Aorta (tissue), 5 donors: ENCODE data around the gene EPB41. TPM values are rescaled to one million over a fixed set of nuclear protein-coding genes. Genes with fewer than 3 reads are reported as not detected.
"Not testable (repeated sequence)": the region's sequence is repeated elsewhere in the genome, so short reads cannot be mapped to it uniquely, and the experiment has no call there.

Experiments used
- ATAC-seq: fragments of 200-7000 bp; cut with Tn5 transposase; one replicate; pipeline ENCODE4 v1.9.1; 2022; ENCODE audit warnings: moderate library complexity; ENCODE audit not compliant: low FRiP score
- DNase-seq, 2 donors: peaks; one replicate each; pipeline ENCODE4 v3.0.0-alpha.2; 2020
- H3K27ac ChIP-seq, 2 donors: one replicate each; pipeline ENCODE4 v1.5.1; 2013; ENCODE audit warnings: low read length in 2 of 2, mild to moderate bottlenecking in 2 of 2, moderate library complexity in 2 of 2, control low read depth in 1 of 2, inconsistent platforms in 1 of 2, low read depth in 1 of 2
- H3K27me3 ChIP-seq, 2 donors: one replicate each; pipeline ENCODE4 v1.6.1; 2013; ENCODE audit warnings: control low read depth in 1 of 2, low read length in 1 of 2, mild to moderate bottlenecking in 1 of 2, moderate library complexity in 1 of 2; ENCODE audit not compliant: insufficient read depth in 2 of 2, control insufficient read depth in 1 of 2
- H3K36me3 ChIP-seq, 2 donors: one replicate each; pipeline ENCODE4 v1.6.1; 2013; ENCODE audit warnings: control low read depth in 1 of 2, low read length in 1 of 2, mild to moderate bottlenecking in 1 of 2; ENCODE audit not compliant: insufficient read depth in 2 of 2, control insufficient read depth in 1 of 2
- H3K4me1 ChIP-seq, 2 donors: one replicate each; pipeline ENCODE4 v1.6.1; 2013; ENCODE audit warnings: low read length in 2 of 2, control low read depth in 1 of 2, mild to moderate bottlenecking in 1 of 2, moderate library complexity in 1 of 2; ENCODE audit not compliant: insufficient read depth in 2 of 2, control insufficient read depth in 1 of 2
- H3K4me3 ChIP-seq, 2 donors: one replicate each; pipeline ENCODE4 v1.5.1; 2013; ENCODE audit warnings: low read length in 2 of 2, control low read depth in 1 of 2, mild to moderate bottlenecking in 1 of 2
- H3K9me3 ChIP-seq: one replicate; pipeline ENCODE4 v1.6.1; 2013; ENCODE audit warnings: mild to moderate bottlenecking, low read length; ENCODE audit not compliant: control insufficient read depth
- WGBS, 2 donors: extraction: QIAGEN DNeasy Blood & Tissue Kit; methylation state at CpG; one replicate each; pipeline ENCODE4 v1.1.7; 2013; 5-methylcytosine and 5-hydroxymethylcytosine counted together
- intact Hi-C, 2 donors: fragments of 100-400 bp; cut with DNase I; formaldehyde crosslinking; loops; one replicate each; pipeline versions ENCODE4 v1.14.2 to v1.15.0; 2022
- polyA plus RNA-seq, 2 donors: library from polyadenylated mRNA; stranded (reverse); fragments of 200-250 nt; gene quantifications; one replicate each; pipeline ENCODE4 v1.2.3, GENCODE V29; 2013
- total RNA-seq, 2 donors: library from RNA; stranded (reverse); fragmentation: NEBNext Ultra II Directional; extraction: Animal tissue kit (Norgen Biotek cat#: 25700); gene quantifications; one replicate each; pipeline ENCODE4 v1.2.1, GENCODE V29; 2021
- donor health status: healthy with polysubstance abuse.
- donor health status: Bipolar disorder and iron deficiency.
- donor health status: DM: no; HTN: no; CAD: no.
- donor health status: DM: no; HTN: no; CAD: no.
- donor health status: DM: yes; HTN: yes; CAD: no.

Gene EPB41
- total and polyA plus RNA-seq, 4 donors, result 3.4 to 35.2 (median 14.6) TPM

DNA sequence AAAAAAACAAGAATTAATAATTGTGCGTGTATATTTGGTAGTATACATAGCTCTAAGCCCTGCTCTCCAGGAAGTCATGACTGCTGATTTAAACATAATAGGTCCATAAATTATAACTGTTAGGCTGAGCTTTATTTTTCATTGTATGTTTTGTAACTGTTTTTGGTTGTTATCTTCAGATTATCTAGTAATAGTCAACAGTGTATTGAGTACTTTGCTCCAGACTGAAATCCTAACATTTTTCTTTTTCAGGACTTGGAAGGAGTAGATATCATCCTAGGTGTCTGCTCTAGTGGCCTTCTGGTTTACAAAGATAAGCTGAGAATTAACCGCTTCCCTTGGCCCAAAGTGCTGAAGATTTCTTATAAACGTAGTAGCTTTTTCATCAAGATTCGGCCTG, 118.5 kb downstream of the EPB41 start:
- intact Hi-C loops, result loop anchor here (2.0 to 10.0 kb wide), 3 partner anchors 150 to 248 kb away; no protein-coding TSS in a partner anchor
- H3K36me3 ChIP-seq, result no peaks in the 10 kb centered on the region
- no peaks in the 10 kb centered on the region for H3K27me3 ChIP-seq
- H3K4me1 ChIP-seq, result no peaks in the 10 kb centered on the region
- H3K27ac ChIP-seq, result no peak overlapping the region
- ATAC-seq, result no peak
- no peaks in the 10 kb centered on the region for H3K9me3 ChIP-seq
- no peak for DNase-seq
- 73% methylated on average over 4 of the region's 4 CpGs for WGBS, 2 donors
- no peak overlapping the region for H3K4me3 ChIP-seq

DNA sequence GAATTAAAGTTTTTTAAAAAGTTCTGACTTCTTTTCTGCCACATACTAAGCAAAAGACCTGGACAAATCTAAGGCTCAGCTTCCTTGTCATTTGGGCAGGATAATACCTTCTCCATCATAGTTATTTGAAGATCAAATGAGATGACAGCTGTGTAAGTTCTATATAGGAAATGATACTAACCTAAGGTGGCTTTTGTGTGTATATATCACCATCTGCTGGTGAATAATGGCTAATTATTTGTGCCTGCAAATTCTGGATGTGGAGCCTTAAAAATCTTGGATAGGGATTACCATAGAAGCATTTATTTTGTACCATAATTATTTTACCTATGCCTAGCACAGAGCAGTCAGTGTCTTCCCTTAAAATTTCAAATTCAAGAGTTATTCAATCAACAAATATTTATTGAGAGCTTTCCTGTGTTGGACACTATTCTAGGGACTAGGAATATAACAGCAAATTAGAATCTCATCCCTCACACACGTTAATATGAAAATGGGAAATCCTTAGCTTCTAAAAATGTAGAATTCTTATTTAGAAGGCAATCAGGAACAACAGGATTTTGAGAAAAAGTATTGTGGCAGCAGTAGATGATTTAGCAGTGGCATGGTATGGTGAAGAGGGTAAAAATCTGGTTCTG, 119.6 kb downstream of the EPB41 start:
- no peak for ATAC-seq
- intact Hi-C loops, result loop anchor here (1.0 to 10.0 kb wide), 4 partner anchors 151 to 249 kb away; no protein-coding TSS in a partner anchor
- Histone ChIP-seq H3K4me1 (no peaks in the 10 kb centered on the region), H3K9me3 (no peaks in the 10 kb centered on the region), H3K4me3 (no peak overlapping the region), H3K27ac (no peak overlapping the region), H3K27me3 (no peaks in the 10 kb centered on the region), H3K36me3 (no peaks in the 10 kb centered on the region)
- 64 to 76% methylated on average over 1 of the region's 1 CpG for WGBS, 2 donors
- DNase-seq, result no peak

DNA sequence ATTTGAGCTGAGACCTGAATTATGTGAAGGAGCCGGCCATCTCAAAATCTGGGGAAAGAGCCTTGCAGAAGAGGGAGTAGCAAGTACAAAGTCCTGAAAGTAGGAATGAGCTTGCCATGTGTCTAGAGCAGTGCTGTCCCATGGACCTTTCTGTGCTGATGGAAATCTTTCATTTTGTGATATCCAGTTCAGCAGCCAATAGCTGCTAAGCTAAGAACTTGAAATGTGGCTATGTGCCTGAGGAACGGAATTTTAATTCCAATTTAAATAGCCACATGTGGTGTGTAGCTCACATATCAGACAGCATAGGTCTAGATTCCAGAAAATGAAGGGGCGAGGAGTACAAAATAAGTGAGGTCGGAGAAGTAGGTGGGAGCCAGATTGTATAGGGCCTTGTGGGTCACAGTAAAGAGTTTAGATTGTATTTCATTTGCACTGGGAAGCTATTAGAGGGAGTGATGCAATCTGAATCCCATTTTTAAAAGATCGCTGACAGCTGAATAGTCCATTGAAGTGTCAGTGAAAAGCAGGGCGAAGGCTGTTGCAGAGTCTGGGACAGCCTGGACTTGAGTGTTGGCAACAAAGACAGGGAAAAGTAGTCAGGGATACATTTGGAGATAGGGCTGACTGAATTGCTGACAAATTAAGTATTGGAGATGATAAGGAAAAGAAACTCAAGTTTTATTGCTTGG, 129.1 kb downstream of the EPB41 start:
- DNase-seq (no peak), ATAC-seq (no peak)
- intact Hi-C loops, result no loop called here
- H3K36me3 ChIP-seq, result no peaks in the 10 kb centered on the region
- H3K4me1 ChIP-seq, result no peaks in the 10 kb centered on the region
- no peaks in the 10 kb centered on the region for H3K27me3 ChIP-seq
- H3K9me3 ChIP-seq, result no peaks in the 10 kb centered on the region
- H3K27ac ChIP-seq, result no peak overlapping the region
- no peak overlapping the region for H3K4me3 ChIP-seq
- 76 to 80% methylated on average over 6 of the region's 6 CpGs for whole genome bisulfite sequencing, 2 donors

DNA sequence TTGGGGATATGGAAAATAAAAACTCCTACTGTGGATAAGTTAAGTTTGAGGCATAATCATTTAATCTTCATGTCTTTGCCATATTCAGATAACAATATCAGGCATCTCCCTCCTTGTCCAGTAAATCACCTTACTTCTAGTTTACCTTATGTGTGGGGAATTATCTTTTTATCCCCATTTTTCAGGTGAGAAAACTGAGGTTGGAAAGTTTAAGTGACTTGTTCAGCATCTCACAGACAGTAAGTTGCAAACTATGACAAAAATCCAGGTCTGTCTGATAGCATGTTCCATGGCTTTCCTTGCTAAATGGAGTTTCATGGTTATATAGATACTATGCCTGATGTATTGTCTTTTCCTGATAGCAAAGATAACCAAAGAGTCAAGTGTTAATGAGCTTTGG, 129.6 kb downstream of the EPB41 start:
- Histone ChIP-seq H3K36me3 (no peaks in the 10 kb centered on the region), H3K27me3 (no peaks in the 10 kb centered on the region), H3K9me3 (no peaks in the 10 kb centered on the region), H3K4me3 (no peak overlapping the region), H3K4me1 (no peaks in the 10 kb centered on the region), H3K27ac (no peak overlapping the region)
- intact Hi-C loops, result no loop called here
- DNase-seq, result no peak
- no peak for ATAC-seq

DNA sequence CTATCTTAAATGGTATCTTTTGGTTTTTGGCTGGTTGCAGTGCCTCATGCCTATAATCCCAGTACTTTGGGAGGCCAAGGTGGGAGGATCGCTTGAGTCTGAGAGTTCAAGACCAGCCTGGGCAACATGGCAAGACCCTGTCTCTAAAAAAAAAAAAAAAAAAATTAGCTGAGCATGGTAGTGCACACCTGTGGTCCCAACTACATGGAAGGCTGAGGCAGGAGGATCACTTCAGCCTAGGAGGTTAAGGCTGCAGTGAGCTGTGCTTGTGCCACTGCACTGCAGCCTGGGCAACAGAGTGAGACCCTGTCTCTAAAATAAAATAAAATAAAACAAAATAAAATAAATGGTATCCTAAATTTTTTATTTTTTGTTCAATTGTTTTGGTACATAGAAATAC, 131.3 kb downstream of the EPB41 start:
- H3K36me3 ChIP-seq, ATAC-seq, H3K4me3 ChIP-seq, H3K27ac ChIP-seq, intact Hi-C loops, H3K9me3 ChIP-seq, H3K27me3 ChIP-seq, H3K4me1 ChIP-seq, DNase-seq: not testable (repeated sequence)
- 97 to 100% methylated on average over 1 of the region's 1 CpG for WGBS, 2 donors

DNA sequence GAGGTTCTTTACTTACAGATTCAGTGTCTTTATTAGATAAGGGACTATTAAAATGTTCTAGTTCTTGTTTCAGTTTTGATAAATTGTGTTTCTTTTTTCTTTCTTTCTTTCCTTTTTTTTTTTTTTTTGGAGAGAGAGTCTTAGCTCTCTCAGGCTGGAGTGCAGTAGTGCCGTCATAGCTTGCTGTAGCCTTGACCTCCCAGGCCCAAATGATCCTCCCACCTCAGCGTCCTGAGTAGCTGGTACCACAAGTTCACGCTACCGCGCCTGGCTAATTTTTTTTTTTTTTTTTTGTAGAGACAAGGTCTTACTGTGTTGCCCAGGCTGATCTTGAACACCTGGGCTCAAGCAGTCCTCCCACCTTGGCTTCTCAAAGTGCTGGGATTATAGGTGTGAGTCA, 132.8 kb downstream of the EPB41 start:
- Histone ChIP-seq H3K9me3 (no peaks in the 10 kb centered on the region), H3K27ac (no peak overlapping the region), H3K4me1 (no peaks in the 10 kb centered on the region), H3K27me3 (no peaks in the 10 kb centered on the region), H3K36me3 (no peaks in the 10 kb centered on the region), H3K4me3 (no peak overlapping the region)
- WGBS, 2 donors, result 96% methylated on average over 5 of the region's 5 CpGs
- ATAC-seq (no peak), DNase-seq (no peak)
- intact Hi-C loops, result no loop called here

DNA sequence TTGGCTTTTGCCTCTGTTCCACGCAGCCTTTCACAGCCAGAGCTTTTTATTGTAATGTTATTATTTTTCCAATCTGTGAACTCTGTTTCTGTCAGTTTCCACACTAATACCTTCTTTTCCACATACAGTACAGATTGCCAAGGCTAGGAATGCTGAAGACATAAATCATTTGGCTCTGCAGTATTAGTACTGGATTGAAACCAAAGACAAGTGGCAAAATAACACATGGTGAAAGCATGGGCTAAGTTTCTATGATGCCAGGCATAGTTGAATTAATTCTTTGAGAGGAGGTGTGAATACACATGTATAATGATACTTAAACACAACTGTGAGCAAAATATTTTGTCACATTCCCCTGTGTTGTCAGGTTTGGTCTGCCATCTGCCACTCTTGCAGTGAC, 135.8 kb downstream of the EPB41 start:
- ATAC-seq (peak; percentile 54), DNase-seq (no peak)
- 0 to 9% methylated on average over 1 of the region's 1 CpG for WGBS, 2 donors
- Histone ChIP-seq H3K4me1 (no peaks in the 10 kb centered on the region), H3K36me3 (no peaks in the 10 kb centered on the region), H3K27me3 (no peaks in the 10 kb centered on the region), H3K4me3 (no peak overlapping the region), H3K9me3 (no peaks in the 10 kb centered on the region), H3K27ac (no peak overlapping the region)
- intact Hi-C loops, result loop anchor here in 1 of 2 donors (5.0 kb wide), 1 partner anchor 152 kb away; no protein-coding TSS in a partner anchor

DNA sequence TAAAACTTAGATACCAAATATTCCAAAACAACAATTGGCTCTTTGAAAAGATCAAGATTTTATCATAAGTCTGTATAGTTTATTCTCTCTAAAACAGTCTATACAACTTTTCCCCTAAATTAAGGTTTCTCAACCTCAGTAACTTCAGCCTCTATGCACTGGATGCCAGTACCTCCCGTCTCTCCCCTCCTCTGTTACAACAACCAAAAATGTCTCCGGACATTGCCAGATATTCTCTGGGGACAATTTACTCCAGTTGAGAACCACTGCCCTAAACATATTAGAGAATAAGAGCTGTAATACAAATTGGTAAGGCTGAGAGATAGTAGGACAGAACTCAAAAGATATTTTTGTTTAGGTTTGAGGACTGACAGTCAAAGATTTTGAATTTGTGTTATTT, 137.7 kb downstream of the EPB41 start:
- DNase-seq (no peak), ATAC-seq (no peak)
- no peaks in the 10 kb centered on the region for H3K4me1 ChIP-seq
- H3K27me3 ChIP-seq, result no peaks in the 10 kb centered on the region
- no peaks in the 10 kb centered on the region for H3K9me3 ChIP-seq
- no peak overlapping the region for H3K27ac ChIP-seq
- intact Hi-C loops, result loop anchor here in 1 of 2 donors (5.0 kb wide), 1 partner anchor 150 kb away; no protein-coding TSS in a partner anchor
- 2 to 9% methylated on average over 2 of the region's 2 CpGs for WGBS, 2 donors
- no peaks in the 10 kb centered on the region for H3K36me3 ChIP-seq
- no peak overlapping the region for H3K4me3 ChIP-seq

DNA sequence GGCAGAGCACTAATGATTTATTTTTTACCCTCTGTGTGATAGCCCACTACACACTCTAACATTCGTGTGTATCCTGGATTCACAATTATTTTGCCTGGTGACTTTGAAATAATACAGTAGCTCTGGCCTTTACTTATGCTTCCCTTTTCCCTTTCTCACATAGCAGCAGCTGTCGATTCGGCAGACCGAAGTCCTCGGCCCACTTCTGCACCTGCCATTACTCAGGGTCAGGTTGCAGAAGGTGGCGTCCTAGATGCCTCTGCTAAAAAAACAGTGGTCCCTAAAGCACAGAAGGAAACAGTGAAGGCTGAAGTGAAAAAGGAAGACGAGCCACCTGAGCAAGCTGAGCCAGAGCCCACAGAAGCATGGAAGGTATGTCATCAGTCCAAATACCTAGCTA, 138.6 kb downstream of the EPB41 start:
- intact Hi-C loops, result loop anchor here in 1 of 2 donors (5.0 kb wide), 1 partner anchor 149 kb away; no protein-coding TSS in a partner anchor
- Histone ChIP-seq H3K4me1 (no peaks in the 10 kb centered on the region), H3K27ac (no peak overlapping the region), H3K27me3 (no peaks in the 10 kb centered on the region), H3K9me3 (no peaks in the 10 kb centered on the region), H3K4me3 (no peak overlapping the region), H3K36me3 (no peaks in the 10 kb centered on the region)
- ATAC-seq (no peak), DNase-seq (no peak)
- 61 to 64% methylated on average over 7 of the region's 7 CpGs for WGBS, 2 donors
